Measurements from ENCODE around the gene H2BW1.
"Not testable (repeated sequence)": the region's sequence is repeated elsewhere in the genome, so short reads cannot be mapped to it uniquely, and the experiment has no call there.

- TF ChIP-seq POLR2A (IDR thresholded peaks at IDR 0.05; ENCODE audit: low read length); GATA1 (IDR thresholded peaks at IDR 0.05; ENCODE audit: low read depth, low read length): not testable (repeated sequence)
These were observed 30.0 kb downstream of the H2BW1 start for GRCh38 chrX:103983508-103983907.
